ENCODE data around the gene RCC2. TPM values are rescaled to one million over a fixed set of nuclear protein-coding genes. Genes with fewer than 3 reads are reported as not detected.
A peak's percentile ranks its signal among the peaks of the same experiment; 100 is the strongest.

RCC2 gene
- polyA plus RNA-seq, 1 of the 3 experiments (the other 2 are of a cell fraction): 53.8 TPM

DNA sequence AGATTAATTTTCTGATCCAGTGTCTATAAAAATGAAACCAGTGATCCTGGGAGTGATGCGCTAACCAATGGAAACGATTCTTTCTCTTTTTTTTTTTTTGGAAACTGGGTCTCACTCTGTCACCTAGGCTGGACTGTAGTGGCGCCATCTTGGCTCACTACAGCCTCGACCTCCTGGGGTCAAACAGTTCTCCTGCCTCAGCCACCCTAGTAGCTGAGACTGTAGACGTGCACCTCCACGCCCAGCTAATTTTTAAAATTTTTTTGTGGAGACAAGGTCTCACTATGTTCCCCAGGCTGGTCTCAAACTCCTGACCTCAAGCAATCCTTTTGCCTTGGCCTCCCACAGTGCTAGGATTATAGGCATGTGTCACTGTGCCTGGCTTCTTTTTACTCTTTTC, 3.4 kb upstream of the RCC2 start (continued):
- no peak for TF ChIP-seq FOXJ3 (CRISPR knock-in tag; IDR thresholded peaks at IDR 0.05)
- TF ChIP-seq TCF12 (IDR thresholded peaks at IDR 0.05): no peak
- TF ChIP-seq SMC3 (IDR thresholded peaks at IDR 0.05; ENCODE audit: low read depth, low read length): no peak
- no peak for TF ChIP-seq MEF2A (IDR thresholded peaks at IDR 0.05; ENCODE audit: borderline replicate concordance, low read depth)
- TF ChIP-seq EP300 (IDR thresholded peaks at IDR 0.05; ENCODE audit: borderline replicate concordance in 1 of 2, low read depth in 1 of 2, low read length in 1 of 2): no peak

DNA sequence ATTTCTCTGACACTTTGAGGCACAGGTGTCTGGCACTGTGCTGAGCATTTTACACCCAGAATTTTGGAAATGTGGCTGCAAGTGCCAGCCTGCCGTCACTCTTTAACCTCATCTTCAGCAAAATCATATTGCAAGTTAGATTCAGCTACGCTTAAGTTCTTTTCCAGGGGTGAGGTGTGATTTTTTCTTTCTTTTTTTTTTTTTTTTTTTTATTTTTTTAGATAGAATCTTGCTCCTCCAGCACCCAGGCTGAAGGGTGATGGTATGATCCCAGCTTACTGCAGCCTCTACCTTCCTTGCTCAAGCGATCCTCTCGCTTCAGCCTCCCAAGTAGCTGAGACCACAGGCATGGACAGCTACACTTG, 2.5 kb upstream of the RCC2 start:
- ChIA-PET CTCF (interaction anchor here (0.6 to 5.7 kb wide), 4 partner anchors 10 to 35 kb away, joined by 3 to 35 read pairs (median 7); no protein-coding TSS in a partner anchor), POLR2A (no interaction called here)
- Histone ChIP-seq H3K27ac (ENCODE audit: low read depth in 2 of 2, low read length in 1 of 2) (peak overlapping the region in 1 of 2 experiments; percentile 79; a peak in 2 of 4 replicates), H3K4me3 (ENCODE audit: low read depth in 2 of 2, low read length in 1 of 2) (no peak overlapping the region), H3K27me3 (ENCODE audit: insufficient read depth) (no peaks in the 10 kb centered on the region), H3K4me1 (ENCODE audit: control insufficient read depth in 1 of 2, insufficient read depth in 2 of 2, low read depth in 1 of 2, low read length in 1 of 2) (peaks cover 11 to 37% of the 10 kb centered on the region in 2 experiments), H3K9me3 (no peaks in the 10 kb centered on the region), H3K4me2 (peak overlapping the region; percentile 96; the same call in 1 of the 2 replicates), H3K79me2 (ENCODE audit: insufficient read depth) (peaks cover 24% of the 10 kb centered on the region), H3K9me2 (no peaks in the 10 kb centered on the region), H3K36me3 (replicated peaks in 1 of 2; ENCODE audit: control insufficient read depth in 1 of 2, insufficient read depth in 2 of 2, low read length in 1 of 2) (peaks cover 0 to under 1% of the 10 kb centered on the region in 2 experiments), H3F3A (replicated peaks; ENCODE audit: insufficient read depth) (peaks cover 34% of the 10 kb centered on the region), H3K9ac (no peak overlapping the region), H2AFZ (ENCODE audit: low read depth) (no peak overlapping the region), H4K20me1 (ENCODE audit: insufficient read depth) (0 out of 2 replicates have a peak, but pooled peaks cover 3% of the 10 kb centered on the region)
- WGBS (ENCODE audit: low lambda C conversion rate): 95% methylated on average over 4 of the region's 4 CpGs
- DNase-seq: no peak
- TF ChIP-seq, protein P1, sequence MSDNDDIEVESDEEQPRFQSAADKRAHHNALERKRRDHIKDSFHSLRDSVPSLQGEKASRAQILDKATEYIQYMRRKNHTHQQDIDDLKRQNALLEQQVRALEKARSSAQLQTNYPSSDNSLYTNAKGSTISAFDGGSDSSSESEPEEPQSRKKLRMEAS (IDR thresholded peaks at IDR 0.05; ENCODE audit: low read depth): no peak
- TF ChIP-seq, protein P2, sequence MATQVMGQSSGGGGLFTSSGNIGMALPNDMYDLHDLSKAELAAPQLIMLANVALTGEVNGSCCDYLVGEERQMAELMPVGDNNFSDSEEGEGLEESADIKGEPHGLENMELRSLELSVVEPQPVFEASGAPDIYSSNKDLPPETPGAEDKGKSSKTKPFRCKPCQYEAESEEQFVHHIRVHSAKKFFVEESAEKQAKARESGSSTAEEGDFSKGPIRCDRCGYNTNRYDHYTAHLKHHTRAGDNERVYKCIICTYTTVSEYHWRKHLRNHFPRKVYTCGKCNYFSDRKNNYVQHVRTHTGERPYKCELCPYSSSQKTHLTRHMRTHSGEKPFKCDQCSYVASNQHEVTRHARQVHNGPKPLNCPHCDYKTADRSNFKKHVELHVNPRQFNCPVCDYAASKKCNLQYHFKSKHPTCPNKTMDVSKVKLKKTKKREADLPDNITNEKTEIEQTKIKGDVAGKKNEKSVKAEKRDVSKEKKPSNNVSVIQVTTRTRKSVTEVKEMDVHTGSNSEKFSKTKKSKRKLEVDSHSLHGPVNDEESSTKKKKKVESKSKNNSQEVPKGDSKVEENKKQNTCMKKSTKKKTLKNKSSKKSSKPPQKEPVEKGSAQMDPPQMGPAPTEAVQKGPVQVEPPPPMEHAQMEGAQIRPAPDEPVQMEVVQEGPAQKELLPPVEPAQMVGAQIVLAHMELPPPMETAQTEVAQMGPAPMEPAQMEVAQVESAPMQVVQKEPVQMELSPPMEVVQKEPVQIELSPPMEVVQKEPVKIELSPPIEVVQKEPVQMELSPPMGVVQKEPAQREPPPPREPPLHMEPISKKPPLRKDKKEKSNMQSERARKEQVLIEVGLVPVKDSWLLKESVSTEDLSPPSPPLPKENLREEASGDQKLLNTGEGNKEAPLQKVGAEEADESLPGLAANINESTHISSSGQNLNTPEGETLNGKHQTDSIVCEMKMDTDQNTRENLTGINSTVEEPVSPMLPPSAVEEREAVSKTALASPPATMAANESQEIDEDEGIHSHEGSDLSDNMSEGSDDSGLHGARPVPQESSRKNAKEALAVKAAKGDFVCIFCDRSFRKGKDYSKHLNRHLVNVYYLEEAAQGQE (IDR thresholded peaks at IDR 0.05; ENCODE audit: low read depth, low read length): no peak
- TF ChIP-seq NRF1 (IDR thresholded peaks at IDR 0.05; ENCODE audit: low read depth, low read length) (no peak), TAF1 (IDR thresholded peaks at IDR 0.05; ENCODE audit: borderline replicate concordance, low read depth, low read length) (no peak), TCF12 (IDR thresholded peaks at IDR 0.05) (no peak), NFIC (IDR thresholded peaks at IDR 0.05; ENCODE audit: borderline replicate concordance) (no peak), CHD2 (IDR thresholded peaks at IDR 0.05; ENCODE audit: low read length, partially characterized antibody) (no peak), MXI1 (IDR thresholded peaks at IDR 0.05; ENCODE audit: low read depth, low read length) (no peak), FOXM1 (IDR thresholded peaks at IDR 0.05; ENCODE audit: low read depth) (no peak), EZH2phosphoT487 (IDR thresholded peaks at IDR 0.05; ENCODE audit: borderline replicate concordance, low read depth) (no peak), FOSL2 (IDR thresholded peaks at IDR 0.05; ENCODE audit: borderline replicate concordance, low read depth) (no peak), GATA2 (CRISPR knock-in tag; IDR thresholded peaks at IDR 0.05) (no peak), SIN3A (IDR thresholded peaks at IDR 0.05; ENCODE audit: borderline replicate concordance, low read depth, low read length) (no peak), RXRA (IDR thresholded peaks at IDR 0.05; ENCODE audit: borderline replicate concordance, low read depth) (no peak)
- TF ChIP-seq, protein P3, sequence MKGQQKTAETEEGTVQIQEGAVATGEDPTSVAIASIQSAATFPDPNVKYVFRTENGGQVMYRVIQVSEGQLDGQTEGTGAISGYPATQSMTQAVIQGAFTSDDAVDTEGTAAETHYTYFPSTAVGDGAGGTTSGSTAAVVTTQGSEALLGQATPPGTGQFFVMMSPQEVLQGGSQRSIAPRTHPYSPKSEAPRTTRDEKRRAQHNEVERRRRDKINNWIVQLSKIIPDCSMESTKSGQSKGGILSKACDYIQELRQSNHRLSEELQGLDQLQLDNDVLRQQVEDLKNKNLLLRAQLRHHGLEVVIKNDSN (IDR thresholded peaks at IDR 0.05; ENCODE audit: borderline replicate concordance, low read depth): no peak
